ENCODE data around the gene C10orf105. TPM values are rescaled to one million over a fixed set of nuclear protein-coding genes. Genes with fewer than 3 reads are reported as not detected.

The C10orf105 gene
- total RNA-seq, 1 donor from 2014 or later, result 0.15 TPM

DNA sequence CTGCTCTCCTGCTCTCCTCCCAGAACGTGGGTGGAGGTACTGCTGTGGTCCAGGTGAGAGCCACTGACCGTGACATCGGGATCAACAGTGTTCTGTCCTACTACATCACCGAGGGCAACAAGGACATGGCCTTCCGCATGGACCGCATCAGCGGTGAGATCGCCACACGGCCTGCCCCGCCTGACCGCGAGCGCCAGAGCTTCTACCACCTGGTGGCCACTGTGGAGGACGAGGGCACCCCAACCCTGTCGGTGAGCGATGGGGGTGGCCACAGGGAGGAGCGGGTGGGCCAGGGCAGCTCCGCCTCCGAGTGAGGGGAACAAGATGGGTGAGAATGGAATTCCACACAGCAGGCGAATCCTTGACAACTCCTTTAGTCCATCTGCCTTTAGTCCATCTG is 22.1 kb upstream of the C10orf105 start:
- Mint-ChIP-seq H3K4me3 (ENCODE audit: unreplicated experiment) (no peak overlapping the region), H3K27me3 (ENCODE audit: unreplicated experiment) (no peaks in the 10 kb centered on the region), H3K9me3 (ENCODE audit: unreplicated experiment) (no peaks in the 10 kb centered on the region), H3K27ac (ENCODE audit: unreplicated experiment) (no peak overlapping the region), H3K36me3 (ENCODE audit: low read depth, unreplicated experiment) (no peaks in the 10 kb centered on the region), H3K4me1 (ENCODE audit: unreplicated experiment) (peaks cover 16% of the 10 kb centered on the region)
- TF ChIP-seq, protein P1, sequence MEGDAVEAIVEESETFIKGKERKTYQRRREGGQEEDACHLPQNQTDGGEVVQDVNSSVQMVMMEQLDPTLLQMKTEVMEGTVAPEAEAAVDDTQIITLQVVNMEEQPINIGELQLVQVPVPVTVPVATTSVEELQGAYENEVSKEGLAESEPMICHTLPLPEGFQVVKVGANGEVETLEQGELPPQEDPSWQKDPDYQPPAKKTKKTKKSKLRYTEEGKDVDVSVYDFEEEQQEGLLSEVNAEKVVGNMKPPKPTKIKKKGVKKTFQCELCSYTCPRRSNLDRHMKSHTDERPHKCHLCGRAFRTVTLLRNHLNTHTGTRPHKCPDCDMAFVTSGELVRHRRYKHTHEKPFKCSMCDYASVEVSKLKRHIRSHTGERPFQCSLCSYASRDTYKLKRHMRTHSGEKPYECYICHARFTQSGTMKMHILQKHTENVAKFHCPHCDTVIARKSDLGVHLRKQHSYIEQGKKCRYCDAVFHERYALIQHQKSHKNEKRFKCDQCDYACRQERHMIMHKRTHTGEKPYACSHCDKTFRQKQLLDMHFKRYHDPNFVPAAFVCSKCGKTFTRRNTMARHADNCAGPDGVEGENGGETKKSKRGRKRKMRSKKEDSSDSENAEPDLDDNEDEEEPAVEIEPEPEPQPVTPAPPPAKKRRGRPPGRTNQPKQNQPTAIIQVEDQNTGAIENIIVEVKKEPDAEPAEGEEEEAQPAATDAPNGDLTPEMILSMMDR (IDR thresholded peaks at IDR 0.05; ENCODE audit: unreplicated experiment), result no peak
- DNase-seq (ENCODE audit: low spot score), result no peak

DNA sequence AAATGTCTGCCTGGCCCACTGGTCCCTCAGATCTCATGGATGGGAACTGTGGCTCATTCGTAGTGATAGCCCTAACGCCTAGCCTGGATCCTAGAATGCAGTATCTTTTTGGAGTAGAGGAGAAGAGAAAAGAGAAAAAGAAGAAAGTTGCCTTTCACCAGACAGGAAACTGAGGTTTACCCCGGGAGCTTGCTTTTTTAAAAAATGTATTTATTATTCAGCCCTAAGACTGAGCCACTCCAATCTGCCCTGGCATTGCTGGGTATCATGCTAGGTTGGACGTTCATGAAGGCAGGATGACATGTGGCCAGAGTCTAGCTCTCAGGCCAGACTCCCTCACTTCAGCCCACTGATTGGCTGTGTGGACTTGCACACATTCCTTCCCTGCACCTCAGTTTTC is 21.5 kb upstream of the C10orf105 start:
- H3K36me3 Mint-ChIP-seq (ENCODE audit: low read depth, unreplicated experiment), result no peaks in the 10 kb centered on the region
- H3K4me1 Mint-ChIP-seq (ENCODE audit: unreplicated experiment), result peaks cover 15% of the 10 kb centered on the region
- TF ChIP-seq, protein P1 (IDR thresholded peaks at IDR 0.05; ENCODE audit: unreplicated experiment), result no peak
- H3K27me3 Mint-ChIP-seq (ENCODE audit: unreplicated experiment), result no peaks in the 10 kb centered on the region
- no peak overlapping the region for H3K4me3 Mint-ChIP-seq (ENCODE audit: unreplicated experiment)
- no peaks in the 10 kb centered on the region for H3K9me3 Mint-ChIP-seq (ENCODE audit: unreplicated experiment)
- H3K27ac Mint-ChIP-seq (ENCODE audit: unreplicated experiment), result no peak overlapping the region
- no peak for DNase-seq (ENCODE audit: low spot score)

DNA sequence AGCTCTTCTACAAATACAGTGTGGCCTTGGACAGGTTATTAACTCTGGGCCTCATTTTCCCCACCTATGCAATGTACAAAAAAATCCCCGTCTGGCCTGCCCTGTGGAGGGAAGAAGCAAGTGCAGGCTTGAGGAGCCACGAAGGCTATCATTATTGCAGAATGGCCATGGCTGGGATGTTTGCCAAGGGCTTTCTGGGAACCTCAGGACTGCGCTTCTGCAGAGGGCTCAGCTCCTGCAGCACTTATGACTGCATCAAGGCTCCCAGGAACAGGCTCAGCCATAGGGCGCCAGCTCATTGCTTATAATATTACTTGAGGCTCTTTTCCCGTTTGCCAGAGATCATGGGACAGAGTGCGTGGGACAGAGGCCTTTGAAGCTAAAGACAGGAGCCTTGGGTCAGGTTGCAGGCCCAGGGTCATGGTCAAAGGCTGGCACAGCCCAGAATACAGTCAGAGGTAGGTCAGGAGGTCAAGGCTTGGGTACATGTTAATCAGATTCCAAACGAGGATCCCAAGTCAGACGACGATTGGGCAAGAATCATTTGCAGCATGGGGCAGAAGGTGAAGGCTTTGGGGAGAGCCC is 20.6 kb upstream of the C10orf105 start:
- H3K36me3 Mint-ChIP-seq (ENCODE audit: low read depth, unreplicated experiment), result no peaks in the 10 kb centered on the region
- TF ChIP-seq, protein P1 (IDR thresholded peaks at IDR 0.05; ENCODE audit: unreplicated experiment), result no peak
- H3K9me3 Mint-ChIP-seq (ENCODE audit: unreplicated experiment), result no peaks in the 10 kb centered on the region
- H3K27me3 Mint-ChIP-seq (ENCODE audit: unreplicated experiment), result no peaks in the 10 kb centered on the region
- DNase-seq (ENCODE audit: low spot score), result no peak
- H3K27ac Mint-ChIP-seq (ENCODE audit: unreplicated experiment), result no peak overlapping the region
- H3K4me3 Mint-ChIP-seq (ENCODE audit: unreplicated experiment), result no peak overlapping the region
- peaks cover 15% of the 10 kb centered on the region for H3K4me1 Mint-ChIP-seq (ENCODE audit: unreplicated experiment)

DNA sequence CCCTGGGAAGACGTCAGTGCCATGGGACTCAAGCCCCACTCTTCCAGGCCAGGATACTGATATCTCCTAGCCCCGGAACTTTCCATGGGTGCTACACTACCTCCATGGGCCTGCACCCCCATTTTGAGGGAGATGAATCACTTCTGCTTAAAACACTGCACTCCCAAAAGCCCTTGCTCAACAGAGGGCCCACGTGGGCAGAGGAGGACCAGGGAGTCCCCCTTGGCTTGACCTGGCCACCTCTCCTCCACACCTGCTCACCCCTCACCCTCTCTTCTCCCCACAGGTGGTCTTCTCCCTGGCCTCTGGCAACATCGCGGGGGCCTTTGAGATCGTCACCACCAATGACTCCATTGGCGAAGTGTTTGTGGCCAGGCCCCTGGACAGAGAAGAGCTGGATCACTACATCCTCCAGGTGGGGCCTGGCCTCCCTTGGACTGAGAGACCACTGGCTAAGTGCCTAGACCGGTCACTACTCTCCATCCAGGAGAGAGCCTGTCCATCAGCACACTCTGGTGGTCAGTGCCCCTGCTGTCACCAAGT is 19.9 kb upstream of the C10orf105 start:
- DNase-seq (ENCODE audit: low spot score), result no peak
- Mint-ChIP-seq H3K27ac (ENCODE audit: unreplicated experiment) (no peak overlapping the region), H3K4me3 (ENCODE audit: unreplicated experiment) (no peak overlapping the region), H3K27me3 (ENCODE audit: unreplicated experiment) (no peaks in the 10 kb centered on the region), H3K4me1 (ENCODE audit: unreplicated experiment) (peaks cover 12% of the 10 kb centered on the region), H3K9me3 (ENCODE audit: unreplicated experiment) (no peaks in the 10 kb centered on the region), H3K36me3 (ENCODE audit: low read depth, unreplicated experiment) (no peaks in the 10 kb centered on the region)
- TF ChIP-seq, protein P1 (IDR thresholded peaks at IDR 0.05; ENCODE audit: unreplicated experiment), result no peak

DNA sequence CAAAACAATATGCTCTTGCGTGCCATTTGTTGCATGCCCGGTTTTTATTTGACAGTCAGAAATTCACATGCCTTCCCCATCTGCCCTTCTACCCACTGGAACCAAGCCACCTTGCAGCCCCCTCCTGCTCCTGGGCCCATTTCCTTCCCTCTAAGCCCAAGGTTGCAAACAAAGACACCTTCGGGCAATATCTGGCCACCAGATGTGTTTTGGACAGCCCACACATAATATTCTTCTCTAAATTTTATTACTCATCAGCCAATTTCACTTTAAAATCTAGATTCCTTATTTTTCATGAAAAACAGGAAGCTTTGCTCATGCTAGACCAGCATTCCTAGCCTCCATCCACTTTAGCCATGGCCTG is 18.2 kb upstream of the C10orf105 start:
- no peak overlapping the region for H3K27ac Mint-ChIP-seq (ENCODE audit: unreplicated experiment)
- H3K4me1 Mint-ChIP-seq (ENCODE audit: unreplicated experiment), result peaks cover 16% of the 10 kb centered on the region

More for the DNA sequence above, 18.2 kb upstream of the C10orf105 start:
- H3K36me3 Mint-ChIP-seq (ENCODE audit: low read depth, unreplicated experiment), result no peaks in the 10 kb centered on the region
- DNase-seq (ENCODE audit: low spot score), result no peak
- no peaks in the 10 kb centered on the region for H3K9me3 Mint-ChIP-seq (ENCODE audit: unreplicated experiment)
- TF ChIP-seq, protein P1 (IDR thresholded peaks at IDR 0.05; ENCODE audit: unreplicated experiment), result no peak
- peaks cover 3% of the 10 kb centered on the region for H3K27me3 Mint-ChIP-seq (ENCODE audit: unreplicated experiment)
- H3K4me3 Mint-ChIP-seq (ENCODE audit: unreplicated experiment), result peak overlapping the region; percentile 9
